DOHH2 (cell line): Measurements from ENCODE around the gene WRNIP1.

Experiments
- CTCF ChIP-seq: fragments of 200-600 bp; sonication (generic); IDR thresholded peaks from one replicate; pipeline ENCODE4 v1.5.1; 2014; ENCODE audit warnings: antibody characterized with exemption, mild to moderate bottlenecking, low read depth, low read length; ENCODE audit not compliant: poor library complexity, severe bottlenecking
- EZH2phosphoT487 ChIP-seq: fragments of 200-600 bp; sonication (generic); IDR thresholded peaks from 2 replicates; pipeline ENCODE4 v1.6.1; 2017; ENCODE audit warnings: borderline replicate concordance, mild to moderate bottlenecking, antibody characterized with exemption, low read length, moderate library complexity, mixed read lengths

- TF ChIP-seq CTCF = no peak
- no peak for TF ChIP-seq EZH2phosphoT487
Measured at GRCh38 chr6:2719093-2719455, 46.1 kb upstream of the WRNIP1 start.
